ENCODE data around the gene ETNK2. TPM values are rescaled to one million over a fixed set of nuclear protein-coding genes. Genes with fewer than 3 reads are reported as not detected.

ETNK2 gene
- polyA plus RNA-seq, 3 donors, result not detected

DNA sequence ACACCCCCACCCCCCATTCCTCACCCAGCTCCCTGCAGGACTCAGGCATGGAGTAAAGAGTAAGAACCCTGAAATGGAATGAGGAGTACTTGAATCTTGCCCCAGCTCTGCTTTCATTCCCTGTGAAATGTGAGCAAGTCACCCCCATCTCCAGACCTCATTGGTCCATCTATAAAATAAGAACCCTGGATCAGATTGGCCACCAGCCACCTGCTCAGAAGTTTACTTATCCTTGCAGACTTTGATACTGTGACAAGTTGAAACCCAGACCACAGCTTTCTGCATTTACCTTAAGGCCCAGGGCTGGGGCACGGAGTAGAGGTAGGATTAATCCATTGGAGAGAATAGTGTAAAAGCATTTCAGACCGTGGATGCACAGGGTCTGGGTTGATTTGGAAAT, 42.2 kb upstream of the ETNK2 start:
- peaks cover 15% of the 10 kb centered on the region for H3K4me1 Mint-ChIP-seq
- no peak overlapping the region for H3K4me3 Mint-ChIP-seq
- H3K9me3 ChIP-seq (replicated peaks in 1 of 2; ENCODE audit: control insufficient read depth in 1 of 2, insufficient read depth in 1 of 2, low read length in 2 of 2), result no peaks in the 10 kb centered on the region
- intact Hi-C loops (cut with micrococcal nuclease), result no loop called here
- H3K79me2 ChIP-seq (ENCODE audit: insufficient read depth, low read length), result no peaks in the 10 kb centered on the region
- H3K27me3 Mint-ChIP-seq (ENCODE audit: low read depth in 3 of 3), result peaks cover 33 to 37% (median 37%) of the 10 kb centered on the region in 3 donors
- no peak overlapping the region for H3K4me3 ChIP-seq (replicated peaks in 1 of 3; ENCODE audit: low read depth in 2 of 3, low read length in 3 of 3)
- no peak overlapping the region for H3K9ac ChIP-seq (ENCODE audit: insufficient read depth, low read length, poor library complexity, severe bottlenecking)
- no peak overlapping the region for H3K27ac ChIP-seq (ENCODE audit: low read depth in 1 of 2, low read length in 2 of 2)
- H3K9me3 Mint-ChIP-seq, result peaks cover 0 to 2% (median 0%) of the 10 kb centered on the region in 7 donors
- no peak for TF ChIP-seq CTCF (IDR thresholded peaks at IDR 0.05)
- no peak overlapping the region for H2AFZ ChIP-seq (ENCODE audit: insufficient read depth, low read depth, low read length, poor library complexity, severe bottlenecking)
- DNase-seq, result no peak
- H3K4me2 ChIP-seq (replicated peaks; ENCODE audit: extremely low read depth, low read length, poor library complexity, severe bottlenecking), result no peak overlapping the region
- peak overlapping the region in 1 of 7 donors; percentile 6 for H3K27ac Mint-ChIP-seq
- H4K20me1 ChIP-seq (ENCODE audit: insufficient read depth, low read length), result no peaks in the 10 kb centered on the region
- no peaks in the 10 kb centered on the region for H3K36me3 Mint-ChIP-seq
- no peaks in the 10 kb centered on the region for H3K36me3 ChIP-seq (replicated peaks in 1 of 2; ENCODE audit: control insufficient read depth in 1 of 2, insufficient read depth in 2 of 2, low read length in 2 of 2)
- H3K4me1 ChIP-seq (ENCODE audit: control insufficient read depth in 1 of 2, insufficient read depth in 2 of 2, low read length in 2 of 2), result peaks cover 12% of the 10 kb centered on the region in 2 donors
- 81% methylated on average over 2 of the region's 2 CpGs for WGBS (ENCODE audit: insufficient coverage)
- H3K27me3 ChIP-seq (ENCODE audit: control insufficient read depth in 2 of 2, insufficient read depth in 2 of 2, low read length in 2 of 2), result peaks cover under 1 to 26% of the 10 kb centered on the region in 2 donors

GRCh38 chr1:204192589-204193352, 40.9 kb upstream of the ETNK2 start:
- TF ChIP-seq CTCF (IDR thresholded peaks at IDR 0.05), result no peak
- intact Hi-C loops (cut with micrococcal nuclease), result no loop called here
- H3K9ac ChIP-seq (ENCODE audit: insufficient read depth, low read length, poor library complexity, severe bottlenecking), result no peak overlapping the region
- H4K20me1 ChIP-seq (ENCODE audit: insufficient read depth, low read length), result no peaks in the 10 kb centered on the region
- no peaks in the 10 kb centered on the region for H3K9me3 ChIP-seq (replicated peaks in 1 of 2; ENCODE audit: control insufficient read depth in 1 of 2, insufficient read depth in 1 of 2, low read length in 2 of 2)
- no peaks in the 10 kb centered on the region for H3K79me2 ChIP-seq (ENCODE audit: insufficient read depth, low read length)
- peaks cover 12% of the 10 kb centered on the region in 2 donors for H3K4me1 ChIP-seq (ENCODE audit: control insufficient read depth in 1 of 2, insufficient read depth in 2 of 2, low read length in 2 of 2)
- H3K36me3 ChIP-seq (replicated peaks in 1 of 2; ENCODE audit: control insufficient read depth in 1 of 2, insufficient read depth in 2 of 2, low read length in 2 of 2), result no peaks in the 10 kb centered on the region
- no peak overlapping the region for H2AFZ ChIP-seq (ENCODE audit: insufficient read depth, low read depth, low read length, poor library complexity, severe bottlenecking)
- no peak overlapping the region for H3K27ac ChIP-seq (ENCODE audit: low read depth in 1 of 2, low read length in 2 of 2)
- no peak overlapping the region for H3K4me3 ChIP-seq (replicated peaks in 1 of 3; ENCODE audit: low read depth in 2 of 3, low read length in 3 of 3)
- Mint-ChIP-seq H3K4me3 (no peak overlapping the region), H3K27ac (no peak overlapping the region), H3K36me3 (no peaks in the 10 kb centered on the region), H3K27me3 (ENCODE audit: low read depth in 3 of 3) (peaks cover 40 to 50% (median 41%) of the 10 kb centered on the region in 3 donors), H3K4me1 (peaks cover 15% of the 10 kb centered on the region), H3K9me3 (peaks cover 0 to 2% (median 0%) of the 10 kb centered on the region in 7 donors)
- no peak for DNase-seq
- H3K4me2 ChIP-seq (replicated peaks; ENCODE audit: extremely low read depth, low read length, poor library complexity, severe bottlenecking), result no peak overlapping the region
- H3K27me3 ChIP-seq (ENCODE audit: control insufficient read depth in 2 of 2, insufficient read depth in 2 of 2, low read length in 2 of 2), result peaks cover 5 to 37% of the 10 kb centered on the region in 2 donors
- WGBS (ENCODE audit: insufficient coverage), result 90% methylated on average over 2 of the region's 3 CpGs
